Measurements from ENCODE around the gene EDAR. TPM values are rescaled to one million over a fixed set of nuclear protein-coding genes. Genes with fewer than 3 reads are reported as not detected.

EDAR gene
- total RNA-seq, 1 donor from 2014 or later = 1.0 TPM

- no peak for DNase-seq (ENCODE audit: low read depth)
- peaks cover 4% of the 10 kb centered on the region for H3K27me3 ChIP-seq (ENCODE audit: control insufficient read depth, insufficient read depth, low read length)
- H3K36me3 ChIP-seq (ENCODE audit: control insufficient read depth, insufficient read depth, low read length) = no peaks in the 10 kb centered on the region
- H3K4me3 ChIP-seq (ENCODE audit: low read depth, low read length) = no peak overlapping the region
- TF ChIP-seq CTCF (IDR thresholded peaks at IDR 0.05; ENCODE audit: insufficient read depth, low read length, poor library complexity, severe bottlenecking) = no peak
These were observed 56.2 kb downstream of the EDAR start for GRCh38 chr2:108932736-108933332.

- no peak for DNase-seq (ENCODE audit: low read depth)
- H3K27me3 ChIP-seq (ENCODE audit: control insufficient read depth, insufficient read depth, low read length) = peaks cover 7% of the 10 kb centered on the region
- no peaks in the 10 kb centered on the region for H3K36me3 ChIP-seq (ENCODE audit: control insufficient read depth, insufficient read depth, low read length)
- H3K4me3 ChIP-seq (ENCODE audit: low read depth, low read length) = no peak overlapping the region
- no peak for TF ChIP-seq CTCF (IDR thresholded peaks at IDR 0.05; ENCODE audit: insufficient read depth, low read length, poor library complexity, severe bottlenecking)
These were observed 57.6 kb downstream of the EDAR start for GRCh38 chr2:108931372-108931771.

- Histone ChIP-seq H3K27me3 (ENCODE audit: control insufficient read depth, insufficient read depth, low read length) (peaks cover 8% of the 10 kb centered on the region), H3K4me3 (ENCODE audit: low read depth, low read length) (no peak overlapping the region), H3K36me3 (ENCODE audit: control insufficient read depth, insufficient read depth, low read length) (no peaks in the 10 kb centered on the region)
- TF ChIP-seq CTCF (IDR thresholded peaks at IDR 0.05; ENCODE audit: insufficient read depth, low read length, poor library complexity, severe bottlenecking) = no peak
- DNase-seq (ENCODE audit: low read depth) = no peak
These were observed 59.1 kb downstream of the EDAR start for GRCh38 chr2:108929807-108930425.

DNA sequence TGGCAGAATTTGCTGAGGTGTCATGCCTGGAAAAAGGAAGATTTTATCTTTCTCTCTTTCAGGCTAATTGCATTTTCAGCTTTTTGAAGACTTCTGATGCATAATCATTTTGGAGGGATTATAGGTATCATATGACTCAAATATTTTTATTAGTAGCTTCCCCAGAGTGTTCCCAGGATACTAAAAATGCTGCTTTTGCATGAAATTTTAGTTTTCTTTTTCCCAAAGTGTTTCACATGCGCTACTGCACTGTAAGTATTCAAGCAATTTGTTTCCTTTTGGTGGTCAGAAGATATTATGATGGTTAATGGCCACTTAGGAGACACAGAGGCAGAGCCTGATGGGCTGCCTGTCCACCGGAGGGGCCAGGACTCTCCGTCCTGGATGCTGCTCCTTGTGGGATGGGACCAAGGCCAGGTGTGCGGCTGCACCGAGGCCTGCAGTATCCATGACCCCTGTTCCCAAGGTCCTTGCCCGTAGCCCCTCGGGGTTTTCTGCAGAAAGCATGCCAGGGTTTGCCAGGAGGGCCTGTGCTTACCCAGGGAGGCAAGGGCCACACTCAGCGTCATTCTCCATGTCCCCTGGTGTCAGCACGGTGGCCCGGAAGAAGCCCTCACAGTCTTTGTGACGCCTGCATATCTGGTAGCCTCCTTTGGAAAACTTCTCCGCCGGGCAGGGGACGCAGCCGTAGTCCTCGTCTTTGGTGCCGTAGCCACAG is 60.2 kb downstream of the EDAR start:
- Histone ChIP-seq H3K4me3 (ENCODE audit: low read depth, low read length) (no peak overlapping the region), H3K27me3 (ENCODE audit: control insufficient read depth, insufficient read depth, low read length) (peaks cover 8% of the 10 kb centered on the region), H3K36me3 (ENCODE audit: control insufficient read depth, insufficient read depth, low read length) (no peaks in the 10 kb centered on the region)
- TF ChIP-seq CTCF (IDR thresholded peaks at IDR 0.05; ENCODE audit: insufficient read depth, low read length, poor library complexity, severe bottlenecking) = no peak
- DNase-seq (ENCODE audit: low read depth) = no peak

GRCh38 chr2:108927936-108928659 is 60.9 kb downstream of the EDAR start:
- TF ChIP-seq CTCF (IDR thresholded peaks at IDR 0.05; ENCODE audit: insufficient read depth, low read length, poor library complexity, severe bottlenecking) = peak; percentile 87
- Histone ChIP-seq H3K36me3 (ENCODE audit: control insufficient read depth, insufficient read depth, low read length) (no peaks in the 10 kb centered on the region), H3K27me3 (ENCODE audit: control insufficient read depth, insufficient read depth, low read length) (peaks cover 6% of the 10 kb centered on the region), H3K4me3 (ENCODE audit: low read depth, low read length) (no peak overlapping the region)
- DNase-seq (ENCODE audit: low read depth) = no peak
